ENCODE data around the gene KCNN3. TPM values are rescaled to one million over a fixed set of nuclear protein-coding genes. Genes with fewer than 3 reads are reported as not detected.

KCNN3 gene
- total RNA-seq, 4 donors from 2014 or later, result 0.21 to 0.78 (median 0.26) TPM

GRCh38 chr1:154810571-154810970 lies 59.5 kb downstream of the KCNN3 start:
- Histone ChIP-seq H3K4me3 (no peak overlapping the region), H3K36me3 (no peaks in the 10 kb centered on the region), H3K4me1 (peaks cover 0 to 9% (median 0%) of the 10 kb centered on the region in 4 donors), H3K27me3 (peaks cover 0 to 71% of the 10 kb centered on the region in 2 donors), H3K9me3 (no peaks in the 10 kb centered on the region), H3K27ac (no peak overlapping the region)
- 86 to 100% methylated on average over 1 of the region's 1 CpG for WGBS, 2 donors
- TF ChIP-seq, protein P1, sequence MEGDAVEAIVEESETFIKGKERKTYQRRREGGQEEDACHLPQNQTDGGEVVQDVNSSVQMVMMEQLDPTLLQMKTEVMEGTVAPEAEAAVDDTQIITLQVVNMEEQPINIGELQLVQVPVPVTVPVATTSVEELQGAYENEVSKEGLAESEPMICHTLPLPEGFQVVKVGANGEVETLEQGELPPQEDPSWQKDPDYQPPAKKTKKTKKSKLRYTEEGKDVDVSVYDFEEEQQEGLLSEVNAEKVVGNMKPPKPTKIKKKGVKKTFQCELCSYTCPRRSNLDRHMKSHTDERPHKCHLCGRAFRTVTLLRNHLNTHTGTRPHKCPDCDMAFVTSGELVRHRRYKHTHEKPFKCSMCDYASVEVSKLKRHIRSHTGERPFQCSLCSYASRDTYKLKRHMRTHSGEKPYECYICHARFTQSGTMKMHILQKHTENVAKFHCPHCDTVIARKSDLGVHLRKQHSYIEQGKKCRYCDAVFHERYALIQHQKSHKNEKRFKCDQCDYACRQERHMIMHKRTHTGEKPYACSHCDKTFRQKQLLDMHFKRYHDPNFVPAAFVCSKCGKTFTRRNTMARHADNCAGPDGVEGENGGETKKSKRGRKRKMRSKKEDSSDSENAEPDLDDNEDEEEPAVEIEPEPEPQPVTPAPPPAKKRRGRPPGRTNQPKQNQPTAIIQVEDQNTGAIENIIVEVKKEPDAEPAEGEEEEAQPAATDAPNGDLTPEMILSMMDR (IDR thresholded peaks at IDR 0.05), result no peak
- TF ChIP-seq POLR2A (IDR thresholded peaks at IDR 0.05), result no peak
- no peak for TF ChIP-seq EP300 (IDR thresholded peaks at IDR 0.05)
- no peak for DNase-seq (ENCODE audit: low spot score in 2 of 2)

DNA sequence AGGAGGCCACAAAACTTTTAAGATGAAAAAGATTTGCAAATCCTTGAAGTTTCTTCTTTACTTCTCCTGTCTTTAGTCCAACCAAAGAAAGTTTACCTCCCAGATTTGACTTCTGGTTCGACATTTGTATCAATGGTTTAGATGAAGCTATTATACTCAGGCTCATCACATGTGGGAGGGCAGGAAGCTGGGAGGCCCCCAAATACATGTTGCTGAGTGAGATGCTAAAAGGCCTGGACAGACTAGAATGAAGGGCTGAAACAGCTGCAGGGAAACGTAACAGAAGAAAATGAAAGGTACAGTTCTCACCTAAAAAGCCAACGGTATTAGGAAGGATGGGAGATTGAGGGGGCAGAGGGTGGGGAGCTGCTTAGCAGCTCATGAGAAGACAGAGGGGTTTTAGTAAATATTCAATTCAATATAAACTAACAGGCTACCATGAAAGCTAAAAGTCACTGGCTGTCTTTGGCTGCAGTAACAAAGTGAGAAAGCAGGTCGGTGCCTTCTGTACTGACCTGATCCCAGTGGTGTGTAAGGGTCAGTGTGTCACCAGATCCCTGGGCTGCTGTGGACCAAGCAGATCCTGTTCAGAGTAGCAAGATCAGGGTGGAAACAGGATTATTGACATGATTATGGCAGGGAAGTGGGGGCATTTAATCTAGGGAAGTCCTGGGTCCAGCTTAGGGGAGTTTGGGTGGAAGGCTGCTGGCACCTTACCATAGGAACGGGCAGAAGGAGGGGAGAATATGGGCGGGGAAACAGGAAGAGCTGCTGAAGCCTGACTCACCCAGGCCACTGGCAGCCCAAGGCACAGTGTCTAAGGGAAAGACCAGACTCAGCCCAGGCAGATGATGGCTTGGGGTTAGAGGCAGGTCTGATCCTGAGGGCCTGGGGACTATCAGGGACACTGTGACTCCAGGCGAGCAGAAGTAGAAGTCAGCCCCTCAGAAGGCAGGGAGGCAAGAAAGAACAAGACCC lies 60.4 kb downstream of the KCNN3 start:
- Histone ChIP-seq H3K27ac (no peak overlapping the region), H3K36me3 (no peaks in the 10 kb centered on the region), H3K4me3 (no peak overlapping the region), H3K9me3 (no peaks in the 10 kb centered on the region), H3K27me3 (peaks cover 0 to 74% of the 10 kb centered on the region in 2 donors), H3K4me1 (peaks cover 0 to 9% (median 0%) of the 10 kb centered on the region in 4 donors)
- DNase-seq (ENCODE audit: low spot score in 2 of 2), result no peak
- 59 to 64% methylated on average over 7 of the region's 7 CpGs for WGBS, 2 donors
- TF ChIP-seq, protein P1 (IDR thresholded peaks at IDR 0.05), result no peak
- TF ChIP-seq POLR2A (IDR thresholded peaks at IDR 0.05), result no peak
- no peak for TF ChIP-seq EP300 (IDR thresholded peaks at IDR 0.05)

- no peak for TF ChIP-seq EP300 (IDR thresholded peaks at IDR 0.05)
- no peak for TF ChIP-seq POLR2A (IDR thresholded peaks at IDR 0.05)
- TF ChIP-seq, protein P1 (IDR thresholded peaks at IDR 0.05), result no peak
- no peak for DNase-seq (ENCODE audit: low spot score in 2 of 2)
- H3K27me3 ChIP-seq, result peaks cover 0 to 69% of the 10 kb centered on the region in 2 donors
- H3K36me3 ChIP-seq, result no peaks in the 10 kb centered on the region
- 73 to 89% methylated on average over 7 to 9 of the region's 17 CpGs for WGBS, 2 donors
- no peak overlapping the region for H3K4me3 ChIP-seq
- H3K27ac ChIP-seq, result no peak overlapping the region
- H3K4me1 ChIP-seq, result peaks cover 0 to 7% (median 0%) of the 10 kb centered on the region in 4 donors
- no peaks in the 10 kb centered on the region for H3K9me3 ChIP-seq
Measured at GRCh38 chr1:154808909-154809262, 61.2 kb downstream of the KCNN3 start.

- WGBS, 2 donors, result 69 to 80% methylated on average over 12 of the region's 12 CpGs
- TF ChIP-seq, protein P1 (IDR thresholded peaks at IDR 0.05), result no peak
- TF ChIP-seq EP300 (IDR thresholded peaks at IDR 0.05), result no peak
- TF ChIP-seq POLR2A (IDR thresholded peaks at IDR 0.05), result no peak
- peaks cover 0 to 2% (median 0%) of the 10 kb centered on the region in 4 donors for H3K4me1 ChIP-seq
- DNase-seq (ENCODE audit: low spot score in 2 of 2), result no peak
- no peaks in the 10 kb centered on the region for H3K36me3 ChIP-seq
- H3K27ac ChIP-seq, result no peak overlapping the region
- H3K4me3 ChIP-seq, result no peak overlapping the region
- H3K9me3 ChIP-seq, result no peaks in the 10 kb centered on the region
- H3K27me3 ChIP-seq, result peaks cover 0 to 64% of the 10 kb centered on the region in 2 donors
Measured at GRCh38 chr1:154808261-154808908, 61.7 kb downstream of the KCNN3 start.
